DOHH2 (cell line): ENCODE measurements around the gene WDR45.

ENCODE experiments used
- CTCF ChIP-seq: fragments of 200-600 bp; sonication (generic); IDR thresholded peaks from one replicate; pipeline ENCODE4 v1.5.1; 2014; ENCODE audit warnings: antibody characterized with exemption, mild to moderate bottlenecking, low read depth, low read length; ENCODE audit not compliant: poor library complexity, severe bottlenecking
- EZH2phosphoT487 ChIP-seq: fragments of 200-600 bp; sonication (generic); IDR thresholded peaks from 2 replicates; pipeline ENCODE4 v1.6.1; 2017; ENCODE audit warnings: borderline replicate concordance, mild to moderate bottlenecking, antibody characterized with exemption, low read length, moderate library complexity, mixed read lengths

DNA sequence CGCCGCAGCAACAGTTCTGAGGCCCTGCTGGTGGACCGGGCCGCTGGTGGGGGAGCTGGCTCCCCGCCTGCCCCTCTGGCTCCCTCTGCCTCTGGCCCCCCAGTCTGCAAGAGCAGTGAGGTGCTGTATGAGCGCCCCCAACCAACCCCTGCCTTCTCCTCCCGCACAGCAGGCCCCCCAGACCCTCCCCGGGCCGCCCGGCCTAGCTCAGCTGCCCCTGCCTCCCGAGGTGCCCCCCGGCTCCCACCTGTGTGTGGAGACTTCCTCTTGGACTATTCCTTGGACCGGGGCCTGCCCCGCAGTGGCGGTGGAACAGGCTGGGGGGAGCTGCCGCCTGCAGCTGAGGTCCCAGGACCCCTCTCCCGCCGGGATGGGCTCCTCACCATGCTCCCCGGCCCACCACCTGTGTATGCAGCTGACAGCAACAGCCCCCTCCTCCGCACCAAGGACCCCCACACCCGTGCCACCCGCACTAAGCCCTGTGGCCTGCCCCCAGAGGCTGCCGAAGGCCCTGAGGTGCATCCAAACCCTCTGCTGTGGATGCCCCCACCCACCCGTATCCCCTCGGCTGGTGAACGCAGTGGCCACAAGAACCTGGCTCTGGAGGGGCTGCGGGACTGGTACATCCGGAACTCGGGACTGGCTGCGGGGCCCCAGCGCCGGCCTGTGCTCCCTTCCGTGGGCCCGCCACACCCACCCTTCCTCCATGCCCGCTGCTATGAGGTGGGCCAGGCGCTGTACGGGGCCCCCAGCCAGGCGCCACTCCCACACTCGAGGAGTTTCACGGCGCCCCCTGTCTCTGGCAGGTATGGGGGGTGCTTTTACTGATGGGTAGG lies 12.2 kb downstream of the WDR45 start:
- TF ChIP-seq CTCF (no peak), EZH2phosphoT487 (no peak)
